Measurements from ENCODE around the gene FLT3.
A peak's percentile ranks its signal among the peaks of the same experiment; 100 is the strongest.
"Not testable (repeated sequence)": the region's sequence is repeated elsewhere in the genome, so short reads cannot be mapped to it uniquely, and the experiment has no call there.

FLT3 gene

GRCh38 chr13:28100150-28101121, at the start of gene FLT3:
TSS of gene FLT3 (minus strand) at chr13:28100576. CDS start at chr13:28100510, 66 bp downstream.
- DNase-seq (ENCODE audit: extremely low read depth, low read depth) = no peak

DNA sequence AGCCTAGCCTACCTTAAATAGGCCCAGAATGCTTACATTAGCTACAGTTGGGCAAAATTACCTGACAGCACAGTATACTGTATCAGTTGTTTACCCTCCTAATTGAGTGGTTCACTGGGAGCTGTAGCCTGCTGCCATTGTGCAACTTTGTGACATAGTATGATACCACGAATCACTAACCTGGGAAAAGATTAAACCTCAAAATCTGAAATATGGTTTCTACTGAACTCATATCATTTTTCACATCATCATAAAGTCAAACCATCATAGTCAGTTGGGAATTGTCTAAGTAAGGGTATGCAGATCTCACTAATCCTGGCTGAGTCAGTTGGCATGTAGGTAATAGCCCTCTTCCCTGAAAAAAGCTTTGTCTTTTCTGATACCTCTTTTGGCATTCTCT, 47.1 kb upstream of the FLT3 start:
- DNase-seq (ENCODE audit: extremely low read depth, low read depth) = no peak
- TF ChIP-seq, protein P1, sequence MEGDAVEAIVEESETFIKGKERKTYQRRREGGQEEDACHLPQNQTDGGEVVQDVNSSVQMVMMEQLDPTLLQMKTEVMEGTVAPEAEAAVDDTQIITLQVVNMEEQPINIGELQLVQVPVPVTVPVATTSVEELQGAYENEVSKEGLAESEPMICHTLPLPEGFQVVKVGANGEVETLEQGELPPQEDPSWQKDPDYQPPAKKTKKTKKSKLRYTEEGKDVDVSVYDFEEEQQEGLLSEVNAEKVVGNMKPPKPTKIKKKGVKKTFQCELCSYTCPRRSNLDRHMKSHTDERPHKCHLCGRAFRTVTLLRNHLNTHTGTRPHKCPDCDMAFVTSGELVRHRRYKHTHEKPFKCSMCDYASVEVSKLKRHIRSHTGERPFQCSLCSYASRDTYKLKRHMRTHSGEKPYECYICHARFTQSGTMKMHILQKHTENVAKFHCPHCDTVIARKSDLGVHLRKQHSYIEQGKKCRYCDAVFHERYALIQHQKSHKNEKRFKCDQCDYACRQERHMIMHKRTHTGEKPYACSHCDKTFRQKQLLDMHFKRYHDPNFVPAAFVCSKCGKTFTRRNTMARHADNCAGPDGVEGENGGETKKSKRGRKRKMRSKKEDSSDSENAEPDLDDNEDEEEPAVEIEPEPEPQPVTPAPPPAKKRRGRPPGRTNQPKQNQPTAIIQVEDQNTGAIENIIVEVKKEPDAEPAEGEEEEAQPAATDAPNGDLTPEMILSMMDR (IDR thresholded peaks at IDR 0.05; ENCODE audit: low read depth, low read length) = no peak

More at GRCh38 chr13:28100150-28101121, at the start of gene FLT3:
- TF ChIP-seq, protein P1 (IDR thresholded peaks at IDR 0.05; ENCODE audit: low read depth, low read length) = no peak

DNA sequence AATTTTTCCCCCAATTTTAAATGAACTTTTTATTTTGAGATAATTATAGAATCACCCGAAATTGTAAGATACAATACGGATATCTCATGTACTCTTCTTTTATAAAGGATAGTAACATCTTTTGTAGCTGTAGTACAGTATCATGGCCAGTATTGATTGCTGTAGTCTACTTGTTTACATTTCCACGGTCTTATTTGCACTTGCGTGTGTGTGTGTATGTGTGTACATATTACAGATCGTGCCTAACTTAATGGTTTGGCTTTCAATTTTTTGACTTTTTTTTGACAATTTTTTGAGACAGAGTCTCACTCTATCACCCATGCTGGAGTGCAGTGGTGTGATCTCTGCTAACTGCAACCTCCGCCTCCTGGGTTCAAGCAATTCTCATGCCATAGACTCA, 44.7 kb upstream of the FLT3 start:
- TF ChIP-seq, protein P1 (IDR thresholded peaks at IDR 0.05; ENCODE audit: low read depth, low read length) = no peak
- no peak for DNase-seq (ENCODE audit: extremely low read depth, low read depth)

GRCh38 chr13:28141542-28141941, 41.2 kb upstream of the FLT3 start:
- not testable (repeated sequence) for DNase-seq (ENCODE audit: extremely low read depth, low read depth)

DNA sequence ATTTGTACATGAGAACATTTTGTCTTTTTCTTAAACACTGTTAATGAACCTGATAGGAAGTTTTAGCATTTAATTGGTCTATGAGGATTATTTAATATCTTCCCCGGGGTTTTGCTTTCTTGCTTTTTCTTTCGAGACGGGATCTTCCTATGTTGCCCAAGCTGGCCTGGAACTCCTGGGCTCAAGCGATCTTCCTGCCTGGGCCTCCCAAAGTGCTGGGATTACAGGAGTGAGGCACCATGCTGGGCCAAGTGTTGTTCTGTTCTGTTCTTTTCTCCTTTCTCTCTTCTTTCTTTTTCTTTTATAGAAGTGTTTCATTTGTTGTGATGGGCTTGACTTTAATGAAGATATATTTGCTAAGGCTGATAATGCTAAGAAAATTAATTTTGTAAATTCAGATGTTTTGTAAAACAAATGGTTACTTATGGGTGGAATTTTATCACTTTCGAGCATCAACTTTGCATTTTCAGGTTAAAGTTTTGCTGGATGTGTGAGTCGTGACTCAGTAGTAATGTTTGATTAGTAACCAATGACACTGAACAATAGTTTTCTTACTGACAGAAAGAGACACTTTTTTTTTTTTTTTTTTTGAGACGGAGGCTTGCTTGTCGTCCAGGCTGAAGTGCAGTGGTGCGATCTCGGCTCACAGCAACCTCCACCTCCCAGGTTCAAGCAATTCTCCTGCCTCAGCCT, 40.2 kb upstream of the FLT3 start:
- DNase-seq (ENCODE audit: extremely low read depth, low read depth) = no peak
- TF ChIP-seq, protein P1 (IDR thresholded peaks at IDR 0.05; ENCODE audit: low read depth, low read length) = no peak

DNA sequence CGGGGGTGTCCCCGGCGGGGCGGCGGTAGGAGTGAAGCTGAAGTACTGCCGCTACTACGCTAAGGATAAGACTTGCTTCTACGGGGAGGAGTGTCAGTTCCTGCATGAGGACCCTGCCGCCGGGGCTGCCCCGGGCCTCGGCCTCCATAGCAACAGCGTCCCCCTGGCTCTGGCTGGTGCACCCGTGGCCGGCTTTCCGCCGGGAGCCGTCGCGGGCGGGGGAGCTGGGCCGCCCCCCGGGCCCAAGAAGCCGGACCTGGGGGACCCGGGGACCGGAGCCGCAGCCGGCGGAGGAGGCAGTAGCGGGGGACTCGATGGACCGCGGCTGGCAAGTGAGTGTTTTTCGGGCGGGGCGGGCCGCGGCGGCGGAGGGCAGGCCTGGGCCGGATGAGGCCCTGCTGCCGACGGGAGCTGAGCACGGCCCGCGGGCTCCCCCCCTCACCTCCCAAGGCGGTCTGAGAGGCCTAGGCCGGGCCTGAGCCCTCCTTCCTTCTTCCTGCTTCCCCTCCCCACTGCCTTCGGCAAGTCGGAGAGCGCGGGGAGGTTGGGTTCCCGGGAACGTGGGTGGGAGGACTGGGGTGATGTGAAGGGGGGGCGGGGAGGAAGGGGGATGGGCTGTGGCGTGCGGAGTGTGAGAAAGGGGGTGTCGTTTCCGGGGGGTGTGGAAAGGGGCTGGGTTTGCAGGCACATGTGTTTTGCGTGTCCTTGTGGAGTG, 38.5 kb upstream of the FLT3 start:
- peak; percentile 84 for DNase-seq (ENCODE audit: extremely low read depth, low read depth)
- TF ChIP-seq, protein P1 (IDR thresholded peaks at IDR 0.05; ENCODE audit: low read depth, low read length) = no peak

DNA sequence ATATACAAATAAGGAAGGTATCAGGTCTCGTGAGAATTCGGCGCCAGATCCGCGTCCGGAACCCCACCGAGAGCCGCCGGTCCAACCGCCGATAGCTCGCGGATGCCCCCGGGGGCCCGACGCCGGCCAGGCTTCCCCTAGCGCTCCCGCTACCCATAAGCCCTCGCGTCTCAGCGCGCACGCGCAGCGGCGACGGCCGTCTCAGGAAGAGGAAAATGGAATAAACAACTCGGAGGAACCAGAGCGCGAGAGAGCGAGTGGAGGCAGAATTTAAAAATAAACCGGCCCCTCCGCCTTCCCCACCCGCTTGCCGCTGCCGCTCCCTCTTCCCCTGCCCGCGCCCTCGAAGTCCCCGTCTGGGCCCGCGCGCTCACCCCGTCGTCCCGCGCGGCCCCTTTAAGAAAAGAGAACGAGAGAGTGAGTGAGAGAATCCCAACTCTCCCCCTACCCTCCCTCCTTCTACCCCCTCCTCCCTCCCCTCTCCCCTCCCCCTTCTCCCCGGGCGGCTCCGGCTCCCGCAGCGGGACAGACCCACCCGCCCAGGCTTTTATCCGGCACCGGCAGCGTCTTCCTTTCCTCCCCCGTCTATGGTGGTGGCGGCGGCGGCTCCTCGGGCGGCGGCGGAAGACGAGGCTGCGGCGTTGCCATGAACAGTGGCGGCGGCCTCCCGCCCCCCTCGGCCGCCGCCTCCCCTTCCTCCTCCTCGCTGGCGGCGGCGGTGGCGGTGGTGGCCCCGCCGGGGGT, 37.8 kb upstream of the FLT3 start, which contains the start of gene PAN3:
Gene PAN3, plus strand, starts transcription at position 534 of the 744 bp plus-strand sequence. Its CDS starts 113 bp downstream, at position 647.
- TF ChIP-seq, protein P1 (IDR thresholded peaks at IDR 0.05; ENCODE audit: low read depth, low read length) = peak; percentile 10; the same call in 1 of the 2 replicates
- DNase-seq (ENCODE audit: extremely low read depth, low read depth) = peak; percentile 73

Data from AG09319 (cell line).